GM18520 (cell line): ENCODE results near the gene TMC2.

Source experiments
- ATAC-seq: cut with Tn5 transposase; IDR thresholded peaks from one replicate; pipeline ENCODE4 v1.9.1; 2021; ENCODE audit not compliant: unreplicated experiment

Gene TMC2

GRCh38 chr20:2619337-2619736 lies 83.0 kb downstream of the TMC2 start:
- ATAC-seq, result no peak

GRCh38 chr20:2619961-2620595 lies 83.7 kb downstream of the TMC2 start:
- ATAC-seq, result no peak

DNA sequence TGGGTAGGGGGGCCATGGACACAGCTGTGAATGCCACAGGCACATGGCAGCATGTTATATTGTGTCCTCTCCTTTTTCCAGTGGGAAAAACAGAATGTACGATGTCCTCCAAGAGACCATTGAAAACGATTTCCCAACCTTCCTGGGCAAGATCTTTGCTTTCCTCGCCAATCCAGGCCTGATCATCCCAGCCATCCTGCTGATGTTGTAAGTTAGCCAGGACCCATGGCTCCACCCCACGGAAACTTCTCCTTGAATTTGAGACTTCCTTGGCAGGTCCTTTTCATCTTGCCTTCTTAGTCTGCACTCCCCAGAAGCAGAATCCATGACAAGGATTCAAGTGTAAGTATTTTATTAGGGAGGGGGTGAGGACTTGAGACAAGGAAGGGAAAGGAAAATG lies 87.8 kb downstream of the TMC2 start:
- ATAC-seq, result no peak

- ATAC-seq, result no peak
These were observed 88.7 kb downstream of the TMC2 start for GRCh38 chr20:2625062-2625461.

GRCh38 chr20:2626853-2627541 lies 90.6 kb downstream of the TMC2 start:
- ATAC-seq, result no peak

GRCh38 chr20:2631228-2631627 lies 94.9 kb downstream of the TMC2 start:
- ATAC-seq, result no peak

DNA sequence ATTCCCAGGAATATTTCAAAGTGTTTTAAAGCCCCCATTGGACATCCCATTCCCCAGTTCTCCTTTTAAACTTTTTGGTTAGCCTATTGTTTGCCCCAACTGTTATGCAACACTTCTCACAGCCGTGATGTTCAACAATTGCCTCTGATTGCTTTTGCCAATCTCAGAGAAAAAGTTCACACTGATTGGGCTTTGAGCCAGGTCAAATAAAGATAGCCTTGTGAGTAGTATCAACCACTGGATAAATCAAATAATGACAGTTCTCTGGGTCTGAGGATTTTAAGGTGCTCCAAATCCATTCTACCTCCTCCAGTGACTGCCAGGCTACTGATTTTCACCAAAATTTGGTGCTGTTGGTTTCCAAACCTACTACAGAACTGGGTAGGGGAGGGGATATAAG lies 97.0 kb downstream of the TMC2 start:
- no peak for ATAC-seq

DNA sequence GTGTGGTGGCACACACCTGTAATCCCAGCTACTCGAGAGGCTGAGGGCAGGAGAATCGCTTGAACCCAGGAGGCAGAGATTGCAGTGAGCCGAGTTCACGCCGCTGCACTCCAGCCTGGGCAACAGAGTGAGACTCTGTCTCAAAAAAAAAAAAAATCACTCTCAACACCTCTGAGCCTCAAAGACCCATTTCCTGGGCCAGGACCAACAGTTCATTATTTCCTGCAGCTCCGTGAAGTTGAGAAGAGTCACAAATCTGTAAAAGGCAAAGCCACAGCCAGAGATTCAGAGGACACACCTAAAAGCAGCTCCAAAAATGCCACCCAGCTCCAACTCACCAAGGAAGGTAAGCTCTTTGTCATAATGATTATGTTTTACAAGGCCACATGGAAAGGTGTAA lies 100.9 kb downstream of the TMC2 start:
- ATAC-seq, result no peak

- ATAC-seq, result no peak
These were observed 103.9 kb downstream of the TMC2 start for GRCh38 chr20:2640260-2640659.

GRCh38 chr20:2640899-2641298 lies 104.5 kb downstream of the TMC2 start:
- ATAC-seq, result no peak

GRCh38 chr20:2643708-2644107 lies 107.3 kb downstream of the TMC2 start:
- no peak for ATAC-seq

- ATAC-seq, result peak; percentile 68
These were observed 115.7 kb downstream of the TMC2 start, which contains the start of gene NOP56 for GRCh38 chr20:2651772-2652723. Gene NOP56 (plus strand): TSS chr20:2652632. CDS start chr20:2652661, 29 bp downstream.

GRCh38 chr20:2652724-2653555 lies 116.6 kb downstream of the TMC2 start:
- ATAC-seq, result peak; percentile 17

DNA sequence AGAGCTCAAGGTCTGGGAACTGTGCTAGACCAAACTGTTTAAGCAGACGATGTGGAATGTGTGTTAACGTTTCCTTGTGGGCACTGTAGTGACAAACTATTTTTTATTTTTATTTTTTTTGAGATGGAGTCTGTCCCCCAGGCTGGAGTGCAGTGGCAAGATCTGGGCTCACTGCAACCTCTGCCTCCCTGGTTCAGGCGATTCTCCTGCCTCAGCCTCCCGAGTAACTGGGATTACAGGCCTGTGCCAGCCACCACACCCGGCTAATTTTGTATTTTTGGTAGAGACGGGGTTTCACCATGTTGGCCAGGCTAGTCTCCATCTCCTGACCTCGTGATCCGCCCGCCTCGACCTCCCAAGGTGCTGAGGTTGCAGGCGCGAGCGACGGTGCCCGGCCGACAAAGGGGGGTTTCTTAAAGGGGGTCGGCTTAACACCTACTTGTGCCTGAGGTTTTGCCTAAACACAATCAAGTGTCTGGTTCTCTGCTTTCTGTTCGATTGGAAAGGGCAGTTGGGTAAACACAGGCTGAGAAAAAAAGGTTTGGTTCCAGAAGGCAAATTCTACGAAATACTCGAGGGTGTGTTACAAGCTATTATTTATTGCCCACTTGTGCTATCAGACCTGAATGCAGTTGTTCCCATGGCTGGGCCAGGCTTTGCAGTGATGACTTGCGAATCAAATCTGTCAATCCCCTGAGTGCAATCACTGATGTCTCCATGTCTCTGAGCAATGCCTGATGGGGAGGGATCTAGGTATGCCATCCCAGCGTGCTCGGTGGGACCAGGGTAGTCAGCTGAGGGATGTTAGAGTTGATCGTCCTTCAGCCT lies 117.4 kb downstream of the TMC2 start:
- ATAC-seq, result no peak

GRCh38 chr20:2654384-2654822 lies 118.0 kb downstream of the TMC2 start:
- no peak for ATAC-seq

GRCh38 chr20:2654831-2655230 lies 118.5 kb downstream of the TMC2 start:
- no peak for ATAC-seq

- ATAC-seq, result no peak
These were observed 119.2 kb downstream of the TMC2 start for GRCh38 chr20:2655331-2656116.

- ATAC-seq, result no peak
These were observed 120.2 kb downstream of the TMC2 start for GRCh38 chr20:2656471-2657117.

- ATAC-seq, result no peak
These were observed 120.9 kb downstream of the TMC2 start for GRCh38 chr20:2657241-2657640.
